GM21447 (cell line): Measurements from ENCODE around the gene FAM120A.
"Not testable (repeated sequence)": the region's sequence is repeated elsewhere in the genome, so short reads cannot be mapped to it uniquely, and the experiment has no call there.

Experiments
- ATAC-seq: cut with Tn5 transposase; IDR thresholded peaks from one replicate; pipeline ENCODE4 v1.9.1; 2021; ENCODE audit not compliant: unreplicated experiment

Gene FAM120A

DNA sequence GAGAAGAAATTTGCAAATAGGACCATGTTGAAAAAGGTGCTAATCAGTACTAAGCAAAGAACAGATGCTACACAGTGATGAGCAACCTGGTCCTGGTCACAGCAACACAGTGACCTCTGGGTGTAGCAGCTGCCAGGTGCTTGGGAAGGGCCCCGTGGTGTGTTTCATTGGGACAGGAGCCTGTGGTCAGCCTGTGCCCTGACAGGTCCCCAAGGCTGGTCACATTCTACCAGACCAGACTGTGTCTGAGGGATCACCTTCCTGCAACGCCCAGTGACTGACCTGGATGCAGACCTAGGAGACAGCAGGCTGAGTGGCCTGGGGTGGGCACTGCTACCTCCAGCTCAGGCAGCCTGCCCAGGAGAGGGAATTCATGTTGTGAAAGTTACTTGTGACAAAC lies 56.7 kb downstream of the FAM120A start:
- no peak for ATAC-seq

- no peak for ATAC-seq
Measured at GRCh38 chr9:93509084-93509483, 57.6 kb downstream of the FAM120A start.

DNA sequence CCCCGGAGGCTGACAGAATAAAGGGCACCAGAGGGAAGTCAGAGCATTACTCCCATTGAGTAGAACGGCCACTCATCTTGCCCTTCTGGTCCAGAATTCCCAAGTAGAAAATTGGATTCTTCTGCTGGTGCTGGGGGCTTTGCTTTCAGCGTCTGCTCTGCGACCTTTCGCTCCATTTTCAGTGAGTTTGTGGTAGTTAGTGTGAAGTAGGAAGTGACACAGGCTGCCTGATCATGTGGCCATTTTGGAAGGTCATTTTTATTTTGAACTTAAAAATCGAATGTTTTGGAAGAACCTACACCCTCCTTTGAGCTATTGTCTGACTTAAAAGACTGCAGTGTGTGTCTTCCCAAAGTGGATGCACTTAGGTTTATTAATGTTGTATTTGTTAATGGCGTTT lies 58.6 kb downstream of the FAM120A start:
- no peak for ATAC-seq

DNA sequence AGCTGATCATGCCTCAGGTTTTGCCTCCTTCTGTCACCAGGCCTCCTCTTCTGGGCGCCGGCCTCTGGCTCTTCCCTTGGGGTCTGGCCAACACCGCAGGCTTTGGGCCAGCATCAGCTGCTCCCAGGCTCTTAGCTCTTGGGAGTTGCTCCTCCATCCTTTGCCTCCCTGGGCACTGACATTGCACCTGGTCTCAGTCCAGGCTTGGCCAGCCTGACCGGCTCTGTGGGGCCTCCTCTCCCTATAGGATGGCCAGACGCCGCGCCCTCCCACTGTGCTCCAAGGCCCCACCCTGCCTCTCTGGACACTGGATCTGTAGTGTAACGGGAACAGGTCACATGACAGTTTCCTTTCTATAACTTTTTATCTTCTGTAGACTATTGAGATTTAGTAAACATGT lies 59.7 kb downstream of the FAM120A start:
- not testable (repeated sequence) for ATAC-seq

DNA sequence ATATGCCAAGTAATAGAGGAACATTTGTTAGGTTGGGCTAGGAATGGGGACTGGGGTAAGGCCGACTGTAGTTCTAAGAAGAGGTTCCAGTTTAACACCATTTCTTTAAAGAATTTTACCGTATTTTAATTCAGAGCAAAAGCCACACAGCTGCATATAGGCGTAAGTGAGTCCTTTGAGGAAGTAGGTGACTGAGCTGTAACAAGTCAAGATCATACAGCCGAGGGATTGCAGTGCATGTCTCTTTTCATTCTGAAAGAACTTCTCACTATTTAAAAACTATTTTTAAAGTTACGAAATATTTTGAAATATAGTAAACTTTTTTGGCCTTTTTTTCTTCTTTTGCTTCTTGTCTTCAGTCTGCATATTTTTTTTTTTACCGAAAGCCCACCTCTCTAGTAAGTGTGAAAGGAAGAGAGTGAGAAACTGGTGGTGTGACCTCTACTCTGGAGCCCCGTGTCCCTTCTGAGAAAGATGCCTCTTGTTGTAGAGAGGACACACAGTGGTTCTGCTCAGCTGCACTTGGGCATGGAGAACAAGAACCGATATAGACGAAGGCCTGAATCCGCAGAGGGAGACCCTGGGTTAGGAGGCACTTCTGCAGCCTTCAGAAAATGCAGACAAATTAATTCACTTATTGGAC lies 60.8 kb downstream of the FAM120A start:
- not testable (repeated sequence) for ATAC-seq

DNA sequence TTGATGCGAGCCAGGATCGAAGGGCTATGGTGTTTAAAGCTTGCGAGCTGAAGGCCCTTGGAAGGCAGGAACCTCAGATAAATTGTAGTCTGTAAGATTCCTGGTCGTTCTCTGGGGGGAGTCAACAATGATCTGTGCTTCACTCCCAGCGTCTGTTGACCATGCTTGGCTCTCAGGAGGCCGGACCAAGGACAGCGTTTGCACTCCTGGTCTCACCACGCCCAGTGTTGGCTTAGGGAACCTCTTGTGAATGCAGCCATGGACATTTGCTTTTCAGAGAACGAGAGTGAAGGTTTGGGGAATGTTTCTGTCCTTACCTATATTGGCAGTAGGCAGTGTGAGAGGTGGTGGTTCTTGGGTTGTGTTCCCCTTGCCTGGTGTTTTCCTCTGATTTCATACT lies 62.1 kb downstream of the FAM120A start:
- ATAC-seq, result no peak

GRCh38 chr9:93517331-93517730 lies 65.8 kb downstream of the FAM120A start:
- no peak for ATAC-seq

GRCh38 chr9:93520523-93520922 lies 69.0 kb downstream of the FAM120A start:
- no peak for ATAC-seq

- no peak for ATAC-seq
Measured at GRCh38 chr9:93522736-93523135, 71.3 kb downstream of the FAM120A start.

DNA sequence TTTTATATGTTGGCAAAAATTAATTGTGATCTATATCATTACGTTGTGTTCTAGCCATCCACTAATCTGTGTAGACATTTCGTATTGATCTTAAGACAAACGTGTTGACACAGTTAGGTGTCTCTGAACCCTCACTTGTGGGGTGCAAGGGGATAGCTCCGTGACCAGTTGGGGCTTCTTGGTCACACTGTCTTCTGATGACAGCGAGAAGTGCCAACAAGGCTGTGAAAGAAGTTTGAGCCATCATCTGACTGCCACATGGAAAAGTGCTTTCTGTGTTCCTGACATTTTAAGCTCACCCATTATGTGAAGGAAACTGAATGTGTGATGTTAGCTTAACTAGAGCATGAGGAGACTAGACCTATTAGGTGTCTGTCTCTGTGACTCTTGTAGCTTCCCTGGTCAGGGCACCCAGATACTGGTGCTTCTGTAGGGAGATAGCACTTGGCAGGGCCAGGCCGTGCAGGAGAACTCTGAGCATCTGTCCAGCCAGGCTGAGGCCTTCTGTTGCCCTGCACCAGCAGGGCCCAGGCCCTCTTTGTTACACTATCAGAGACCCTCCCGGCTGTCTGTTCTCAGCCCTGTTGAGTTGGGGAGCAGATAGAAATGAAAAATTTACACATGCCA lies 72.1 kb downstream of the FAM120A start:
- ATAC-seq, result no peak

DNA sequence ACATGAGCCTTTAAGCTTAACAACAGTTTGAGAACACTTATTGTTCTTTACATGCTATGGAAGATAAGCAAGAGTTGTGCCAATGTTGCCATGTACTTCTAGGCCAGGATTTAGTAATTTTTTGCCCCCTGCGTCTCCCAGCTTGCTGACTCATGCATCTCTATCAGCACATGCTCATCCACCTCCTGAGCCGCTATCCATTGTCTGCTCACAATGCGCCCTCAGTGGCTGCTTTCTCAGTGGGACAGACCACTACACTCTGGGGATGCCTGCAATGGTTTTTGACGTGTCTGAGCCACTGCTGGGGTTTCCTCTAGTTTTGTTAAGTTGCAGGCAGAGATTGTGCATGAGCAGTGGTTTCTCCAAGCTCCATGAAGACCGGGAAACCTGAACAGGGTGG lies 74.0 kb downstream of the FAM120A start:
- no peak for ATAC-seq

DNA sequence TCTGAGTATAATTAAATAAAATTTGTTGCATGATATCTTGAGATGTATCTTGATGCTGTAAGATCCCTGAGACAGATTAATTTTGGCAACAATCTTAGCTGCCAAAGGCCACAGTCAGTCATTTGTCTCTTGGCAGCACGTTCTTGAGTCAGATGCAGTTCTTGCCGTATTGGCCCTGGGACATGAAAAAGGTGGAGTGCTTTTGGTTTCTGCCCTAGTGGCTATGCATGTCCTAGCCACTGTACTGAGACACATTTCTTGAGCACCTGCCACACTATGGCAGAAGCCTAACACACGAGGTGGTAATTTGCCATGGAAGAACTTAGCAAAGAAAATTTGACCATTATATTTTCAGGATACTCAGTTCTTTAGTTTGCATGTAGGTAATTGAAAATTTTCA lies 79.9 kb downstream of the FAM120A start:
- ATAC-seq, result no peak

DNA sequence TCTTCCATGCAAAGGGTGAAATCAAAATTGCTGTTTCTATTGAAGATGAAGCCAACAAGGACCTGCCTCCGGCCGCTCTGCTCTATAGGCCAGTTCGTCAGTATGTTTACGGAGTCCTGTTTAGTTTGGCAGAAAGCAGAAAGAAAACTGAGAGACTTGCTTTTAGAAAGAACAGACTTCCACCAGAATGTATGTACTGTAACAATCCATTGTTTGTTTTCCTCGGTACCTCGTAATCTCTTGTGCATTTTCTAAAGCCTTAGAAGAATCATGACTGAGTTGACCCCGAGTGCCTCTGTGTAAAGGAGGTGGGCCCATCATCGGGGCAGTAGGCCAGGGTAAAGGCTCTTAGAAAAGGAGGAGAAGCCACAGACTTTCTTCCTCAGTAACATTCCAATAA lies 80.7 kb downstream of the FAM120A start:
- no peak for ATAC-seq

DNA sequence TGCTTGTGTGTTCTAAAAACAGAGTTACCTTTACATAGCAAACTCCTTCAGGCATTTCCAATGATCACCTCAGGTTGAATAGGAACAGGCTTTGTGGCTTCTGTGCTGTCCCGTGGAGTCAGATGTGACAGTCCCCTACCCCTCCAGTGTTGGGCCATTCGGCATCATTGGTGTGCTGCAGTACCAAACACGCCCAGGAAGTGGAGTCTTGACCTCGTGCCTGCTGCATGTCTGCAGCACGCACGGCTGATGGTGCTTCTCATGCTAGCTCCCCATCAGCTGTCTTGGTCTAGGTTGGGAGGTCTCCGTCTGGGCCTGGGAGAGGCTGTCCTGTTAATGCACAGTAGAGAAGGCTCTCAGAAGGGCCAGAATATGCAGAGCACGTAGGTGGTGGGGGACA lies 82.4 kb downstream of the FAM120A start:
- no peak for ATAC-seq

DNA sequence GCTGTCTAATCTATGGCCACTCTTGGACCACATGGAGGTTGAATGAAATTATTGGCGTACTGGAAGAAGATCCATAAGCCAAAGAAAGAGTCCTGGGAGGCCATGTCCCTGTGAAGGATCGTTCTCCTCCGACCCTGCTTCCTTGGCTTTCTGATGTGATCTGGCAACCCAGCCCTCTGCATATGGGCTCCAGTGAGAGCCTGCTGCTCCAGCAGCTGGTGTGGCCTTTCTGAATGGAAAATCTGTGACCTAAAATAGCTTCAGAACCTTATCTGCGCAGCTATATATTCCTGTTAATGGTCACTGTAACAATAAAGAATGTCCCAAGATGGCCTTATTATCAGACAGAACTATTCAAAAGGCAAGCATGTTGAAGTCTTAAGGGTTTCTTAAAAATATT lies 84.7 kb downstream of the FAM120A start:
- ATAC-seq, result no peak

DNA sequence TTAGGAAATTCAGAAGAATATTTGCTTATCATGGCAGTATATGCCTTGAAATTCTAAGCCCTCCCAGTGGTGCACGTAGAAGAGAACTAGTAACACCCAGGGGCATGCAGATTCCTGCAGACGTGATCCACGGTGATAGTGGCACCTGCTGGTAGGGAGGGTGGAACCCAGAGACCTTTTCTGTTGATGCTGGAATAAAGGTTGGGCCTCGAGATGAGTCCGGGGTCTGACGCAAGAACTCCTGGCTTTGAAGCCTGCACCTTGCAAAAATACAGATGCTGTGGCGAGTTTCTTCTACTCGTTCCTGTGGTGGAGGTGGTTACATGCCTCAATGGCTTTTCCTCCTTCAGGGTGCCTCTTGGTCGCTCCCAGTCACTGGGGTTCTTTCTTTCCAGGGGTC lies 85.4 kb downstream of the FAM120A start:
- ATAC-seq, result no peak

DNA sequence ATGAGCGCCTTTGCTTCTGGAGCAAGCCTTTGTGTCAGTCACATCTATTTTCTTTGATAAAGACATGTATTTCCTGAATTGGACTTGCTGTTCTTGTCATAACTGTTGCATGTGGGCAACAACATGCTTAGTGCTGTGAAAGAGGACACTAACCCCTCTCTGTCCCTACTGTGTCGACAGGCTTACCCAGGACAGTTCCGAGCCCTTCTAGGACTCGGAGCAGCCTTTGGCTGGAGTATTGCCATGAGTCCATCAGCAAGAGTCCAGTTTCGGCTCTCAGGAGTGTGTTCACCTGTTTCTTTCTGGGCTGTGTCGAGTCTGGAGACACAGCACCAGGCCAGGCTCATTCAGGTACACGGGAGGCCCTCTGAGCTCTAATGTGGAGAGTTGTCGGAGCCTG lies 88.8 kb downstream of the FAM120A start:
- no peak for ATAC-seq

- no peak for ATAC-seq
Measured at GRCh38 chr9:93541005-93541404, 89.5 kb downstream of the FAM120A start.

- no peak for ATAC-seq
Measured at GRCh38 chr9:93541581-93542349, 90.3 kb downstream of the FAM120A start.

- ATAC-seq, result no peak
Measured at GRCh38 chr9:93543117-93543516, 91.6 kb downstream of the FAM120A start.

GRCh38 chr9:93546356-93546755 lies 94.9 kb downstream of the FAM120A start:
- no peak for ATAC-seq

DNA sequence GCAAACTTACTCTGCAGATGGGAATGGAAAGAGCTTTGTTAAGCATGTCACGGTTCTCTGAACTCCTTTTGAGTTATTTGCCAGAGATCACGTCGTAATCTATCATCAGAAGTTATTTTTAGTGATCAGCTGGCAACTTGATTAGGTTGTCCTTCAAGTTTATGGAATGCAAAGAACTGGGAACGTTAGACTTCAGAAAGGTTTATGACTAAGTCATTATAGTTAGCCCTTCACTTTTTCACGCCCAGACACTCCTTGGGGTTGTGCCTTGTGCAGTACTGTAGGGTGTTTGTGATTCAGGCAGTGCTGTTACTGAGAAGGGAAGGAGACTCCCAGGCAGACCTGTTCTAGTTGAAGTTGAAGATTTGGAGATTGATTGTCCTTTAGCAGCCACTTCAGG lies 98.1 kb downstream of the FAM120A start:
- no peak for ATAC-seq
